Caco-2 (cell line): ENCODE measurements around the gene MICALL2. TPM values are rescaled to one million over a fixed set of nuclear protein-coding genes. Genes with fewer than 3 reads are reported as not detected.

Experiments
- BruUV-seq: library from RNA; stranded (reverse); fragments of 400-500 nt; replicated peaks from 2 replicates; lab custom pipeline; 2021; lab: Mats Ljungman, UMichigan
- CTCF ChIA-PET: fragments of 300-600 bp; sonication (Branson Sonifier 250); formaldehyde crosslinking; loops from one replicate; lab custom pipeline; 2022; ENCODE audit warnings: antibody characterized with exemption; lab: Charles Lee
- POLR2A ChIA-PET: fragments of 300-600 bp; sonication (Branson Sonifier 250); formaldehyde crosslinking; loops from one replicate; lab custom pipeline; 2022; ENCODE audit warnings: antibody characterized with exemption; lab: Charles Lee
- DNase-seq, 2 experiments: peaks; one replicate each; pipeline versions ENCODE4 v3.0.0 to v3.0.0-alpha.2; 2020 to 2022
- H3K27me3 ChIP-seq: replicated peaks from 2 replicates; pipeline ENCODE4 v1.6.0; 2011; ENCODE audit warnings: low read length; ENCODE audit not compliant: control insufficient read depth, insufficient read depth
- H3K36me3 ChIP-seq: 2 replicates; pipeline ENCODE4 v1.5.1; 2011; ENCODE audit warnings: low read length; ENCODE audit not compliant: control insufficient read depth, insufficient read depth
- H3K4me1 ChIP-seq: fragments of 250-450 bp; sonication (Bioruptor Pico); 2 replicates; pipeline ENCODE4 v1.5.1; 2020; ENCODE audit warnings: mild to moderate bottlenecking
- H3K4me3 ChIP-seq: 2 replicates; pipeline ENCODE4 v1.5.1; 2011; ENCODE audit warnings: low read depth, mild to moderate bottlenecking, control low read depth, low read length
- H3K9me3 ChIP-seq: fragments of 250-450 bp; sonication (Bioruptor Pico); 2 replicates; pipeline ENCODE4 v1.5.1; 2020; ENCODE audit warnings: mild to moderate bottlenecking, moderate library complexity
- H3K27ac Mint-ChIP-seq: one replicate; pipeline ENCODE4 v1.8.0; 2022; ENCODE audit warnings: mixed read lengths; ENCODE audit not compliant: unreplicated experiment
- H3K27me3 Mint-ChIP-seq: one replicate; pipeline ENCODE4 v1.8.0; 2022; ENCODE audit warnings: mixed read lengths; ENCODE audit not compliant: insufficient read depth, unreplicated experiment
- H3K36me3 Mint-ChIP-seq: one replicate; pipeline ENCODE4 v1.8.0; 2022; ENCODE audit warnings: mild to moderate bottlenecking, mixed read lengths; ENCODE audit not compliant: insufficient read depth, unreplicated experiment
- H3K4me1 Mint-ChIP-seq: one replicate; pipeline ENCODE4 v1.8.0; 2022; ENCODE audit warnings: low read depth, mixed read lengths; ENCODE audit not compliant: unreplicated experiment
- H3K4me3 Mint-ChIP-seq: one replicate; pipeline ENCODE4 v1.8.0; 2022; ENCODE audit warnings: mild to moderate bottlenecking, moderate library complexity, mixed read lengths; ENCODE audit not compliant: unreplicated experiment
- H3K9me3 Mint-ChIP-seq: one replicate; pipeline ENCODE4 v1.8.0; 2022; ENCODE audit warnings: mixed read lengths; ENCODE audit not compliant: unreplicated experiment
- CTCF ChIP-seq, 2 experiments: fragments of 200-600 bp in 1 of 2; IDR thresholded peaks; 1 replicate in 1 of 2; 2 replicates in 1 of 2; pipeline versions ENCODE4 v1.5.1 to v1.8.0; 2011 to 2022; ENCODE audit warnings: antibody characterized with exemption in 1 of 2, control low read depth in 1 of 2, inconsistent platforms in 1 of 2, low read depth in 1 of 2, low read length in 1 of 2, mild to moderate bottlenecking in 1 of 2, moderate library complexity in 1 of 2; ENCODE audit not compliant: insufficient read depth in 1 of 2, severe bottlenecking in 1 of 2, unreplicated experiment in 1 of 2
- intact Hi-C: fragments of 100-400 bp; cut with micrococcal nuclease; formaldehyde crosslinking; loops from one replicate; pipeline ENCODE4 v1.10.0; 2022; ENCODE audit not compliant: unreplicated experiment
- total RNA-seq: library from RNA; stranded (reverse); gene quantifications from 2 replicates; pipeline ENCODE4 v1.2.3, GENCODE V29; 2022

Gene MICALL2
- total RNA-seq, 1 experiment from 2014 or later = 14.7 TPM

GRCh38 chr7:1474736-1475135 lies 15.5 kb upstream of the MICALL2 start:
- Histone ChIP-seq H3K27me3 (no peaks in the 10 kb centered on the region), H3K4me1 (peaks cover 3% of the 10 kb centered on the region; the same call in 1 of the 2 replicates), H3K36me3 (no peaks in the 10 kb centered on the region; the same call in 1 of the 2 replicates), H3K4me3 (no peak overlapping the region), H3K9me3 (no peaks in the 10 kb centered on the region)
- ChIA-PET CTCF (interaction anchor here (0.5 to 1.3 kb wide), 8 partner anchors 8 to 632 kb away, joined by 3 to 7 read pairs (median 4); no protein-coding TSS in a partner anchor), POLR2A (no interaction called here)
- intact Hi-C loops = no loop called here
- no peak for TF ChIP-seq CTCF (IDR thresholded peaks at IDR 0.05; ENCODE audit: insufficient read depth in 1 of 2, low read depth in 1 of 2, low read length in 1 of 2, severe bottlenecking in 1 of 2, unreplicated experiment in 1 of 2)
- Mint-ChIP-seq H3K27me3 (no peaks in the 10 kb centered on the region), H3K27ac (no peak overlapping the region), H3K36me3 (peaks cover 47% of the 10 kb centered on the region), H3K4me1 (no peaks in the 10 kb centered on the region), H3K9me3 (no peaks in the 10 kb centered on the region), H3K4me3 (no peak overlapping the region)
- DNase-seq = no peak
- no TSS peak for BruUV-seq

- peak; percentile 85 to 91 for TF ChIP-seq CTCF (IDR thresholded peaks at IDR 0.05; ENCODE audit: insufficient read depth in 1 of 2, low read depth in 1 of 2, low read length in 1 of 2, severe bottlenecking in 1 of 2, unreplicated experiment in 1 of 2)
- H3K9me3 ChIP-seq = no peaks in the 10 kb centered on the region
- intact Hi-C loops = no loop called here
- Mint-ChIP-seq H3K36me3 (peaks cover 48% of the 10 kb centered on the region), H3K27ac (no peak overlapping the region), H3K4me3 (no peak overlapping the region), H3K27me3 (no peaks in the 10 kb centered on the region), H3K4me1 (no peaks in the 10 kb centered on the region), H3K9me3 (no peaks in the 10 kb centered on the region)
- peaks cover 3% of the 10 kb centered on the region for H3K4me1 ChIP-seq
- CTCF ChIA-PET = interaction anchor here (0.5 to 1.3 kb wide), 8 partner anchors 17 to 633 kb away, joined by 3 to 7 read pairs (median 4); no protein-coding TSS in a partner anchor
- DNase-seq = peak; percentile 89 to 91
- no peak overlapping the region for H3K4me3 ChIP-seq
- no peaks in the 10 kb centered on the region for H3K27me3 ChIP-seq
- no peaks in the 10 kb centered on the region; the same call in 1 of the 2 replicates for H3K36me3 ChIP-seq
- no TSS peak for BruUV-seq
- POLR2A ChIA-PET = interaction anchor here (0.6 kb wide), 1 partner anchor 16 kb away, joined by 3 read pairs; no protein-coding TSS in a partner anchor
Observed at GRCh38 chr7:1473864-1474512, 14.7 kb upstream of the MICALL2 start.

- no TSS peak for BruUV-seq
Observed at GRCh38 chr7:1470901-1471300, 11.6 kb upstream of the MICALL2 start.

More at GRCh38 chr7:1470901-1471300, 11.6 kb upstream of the MICALL2 start:
- H3K27ac Mint-ChIP-seq = no peak overlapping the region
- peaks cover 64% of the 10 kb centered on the region for H3K36me3 Mint-ChIP-seq
- no peaks in the 10 kb centered on the region for H3K9me3 Mint-ChIP-seq
- peaks cover 4% of the 10 kb centered on the region for H3K4me1 Mint-ChIP-seq
- no peak for DNase-seq
- H3K4me1 ChIP-seq = peaks cover 18% of the 10 kb centered on the region
- no peaks in the 10 kb centered on the region; the same call in none of the 2 replicates for H3K36me3 ChIP-seq
- H3K9me3 ChIP-seq = no peaks in the 10 kb centered on the region
- CTCF ChIA-PET = no interaction called here
- no peak overlapping the region for H3K4me3 ChIP-seq
- TF ChIP-seq CTCF (IDR thresholded peaks at IDR 0.05; ENCODE audit: insufficient read depth in 1 of 2, low read depth in 1 of 2, low read length in 1 of 2, severe bottlenecking in 1 of 2, unreplicated experiment in 1 of 2) = no peak
- intact Hi-C loops = no loop called here
- POLR2A ChIA-PET = no interaction called here
- H3K4me3 Mint-ChIP-seq = no peak overlapping the region
- no peaks in the 10 kb centered on the region for H3K27me3 Mint-ChIP-seq
- H3K27me3 ChIP-seq = no peaks in the 10 kb centered on the region
